Trophoblast cell (in vitro differentiated cells and primary cell): ENCODE measurements around the gene CCDC61.

ENCODE experiments used
- DNase-seq, 2 donors: peaks; one replicate each; pipeline ENCODE4 v3.0.0-alpha.2; 2016
- H2AFZ ChIP-seq: 2 replicates; pipeline ENCODE4 v1.6.1; 2013; ENCODE audit warnings: low read length, moderate library complexity, mild to moderate bottlenecking; ENCODE audit not compliant: insufficient read depth, poor library complexity
- H2AK5ac ChIP-seq: 2 replicates; pipeline ENCODE4 v1.6.1; 2013; ENCODE audit warnings: mild to moderate bottlenecking, low read length
- H2BK120ac ChIP-seq: 2 replicates; pipeline ENCODE4 v1.6.1; 2013; ENCODE audit warnings: low read length, mild to moderate bottlenecking, moderate library complexity; ENCODE audit not compliant: insufficient read depth, poor library complexity
- H2BK12ac ChIP-seq: 2 replicates; pipeline ENCODE4 v1.6.1; 2013; ENCODE audit warnings: mild to moderate bottlenecking, low read length, moderate library complexity
- H2BK5ac ChIP-seq: 2 replicates; pipeline ENCODE4 v1.6.1; 2013; ENCODE audit warnings: low read length, low read depth, moderate library complexity, mild to moderate bottlenecking; ENCODE audit not compliant: poor library complexity
- H3K14ac ChIP-seq: 2 replicates; pipeline ENCODE4 v1.6.1; 2013; ENCODE audit warnings: mild to moderate bottlenecking, low read length
- H3K18ac ChIP-seq: 2 replicates; pipeline ENCODE4 v1.6.1; 2013; ENCODE audit warnings: mild to moderate bottlenecking, low read length
- H3K23ac ChIP-seq: 2 replicates; pipeline ENCODE4 v1.6.1; 2013; ENCODE audit warnings: low read length
- H3K27ac ChIP-seq: 2 replicates; pipeline ENCODE4 v1.5.1; 2013; ENCODE audit warnings: low read depth, mild to moderate bottlenecking, inconsistent platforms, low read length, moderate library complexity
- H3K27me3 ChIP-seq: 2 replicates; pipeline ENCODE4 v1.6.1; 2013; ENCODE audit warnings: inconsistent platforms, mild to moderate bottlenecking, low read length, moderate library complexity; ENCODE audit not compliant: insufficient read depth
- H3K36me3 ChIP-seq, 2 experiments: 1 replicate in 1 of 2; 2 replicates in 1 of 2; pipeline ENCODE4 v1.6.1; 2013; ENCODE audit warnings: low read length in 2 of 2, mild to moderate bottlenecking in 2 of 2, moderate library complexity in 1 of 2; ENCODE audit not compliant: insufficient read depth in 2 of 2, control insufficient read depth in 1 of 2
- H3K4ac ChIP-seq: 2 replicates; pipeline ENCODE4 v1.6.1; 2013; ENCODE audit warnings: low read depth, mild to moderate bottlenecking, low read length, moderate library complexity
- H3K4me1 ChIP-seq, 2 experiments: 1 replicate in 1 of 2; 2 replicates in 1 of 2; pipeline ENCODE4 v1.6.1; 2013; ENCODE audit warnings: low read length in 2 of 2, mild to moderate bottlenecking in 2 of 2, moderate library complexity in 1 of 2; ENCODE audit not compliant: insufficient read depth in 2 of 2, control insufficient read depth in 1 of 2
- H3K4me2 ChIP-seq: 2 replicates; pipeline ENCODE4 v1.6.1; 2013; ENCODE audit warnings: inconsistent platforms, mild to moderate bottlenecking, low read length, moderate library complexity
- H3K4me3 ChIP-seq: 2 replicates; pipeline ENCODE4 v1.5.1; 2013; ENCODE audit warnings: mild to moderate bottlenecking, low read depth, low read length, inconsistent platforms
- H3K79me1 ChIP-seq: one replicate; pipeline ENCODE4 v1.6.1; 2013; ENCODE audit warnings: low read length
- H3K79me2 ChIP-seq: 2 replicates; pipeline ENCODE4 v1.6.1; 2013; ENCODE audit warnings: low read length, mild to moderate bottlenecking; ENCODE audit not compliant: control insufficient read depth, insufficient read depth, poor library complexity
- H3K9ac ChIP-seq: 2 replicates; pipeline ENCODE4 v1.6.1; 2013; ENCODE audit warnings: mild to moderate bottlenecking, low read length
- H3K9me3 ChIP-seq: 2 replicates; pipeline ENCODE4 v1.6.1; 2013; ENCODE audit warnings: low read depth, mild to moderate bottlenecking, control low read depth, inconsistent platforms, low read length; ENCODE audit not compliant: insufficient read depth
- H4K12ac ChIP-seq: 2 replicates; pipeline ENCODE4 v1.6.1; 2013; ENCODE audit warnings: low read depth, mild to moderate bottlenecking, low read length, moderate library complexity
- H4K8ac ChIP-seq: 2 replicates; pipeline ENCODE4 v1.6.1; 2013; ENCODE audit warnings: low read depth, mild to moderate bottlenecking, low read length, moderate library complexity
- H4K91ac ChIP-seq: one replicate; pipeline ENCODE4 v1.6.1; 2013; ENCODE audit warnings: low read depth, mild to moderate bottlenecking, low read length, moderate library complexity
- WGBS: extraction: QIAGEN DNeasy Blood & Tissue Kit; methylation state at CpG from one replicate; pipeline ENCODE4 v1.1.7; 2013; ENCODE audit warnings: missing lambda C conversion rate; ENCODE audit not compliant: insufficient read length, insufficient coverage; ENCODE audit errors: extremely low coverage; 5-methylcytosine and 5-hydroxymethylcytosine counted together

CCDC61 gene

GRCh38 chr19:46030812-46031550 lies 35.7 kb downstream of the CCDC61 start:
- no peak overlapping the region for H3K4ac ChIP-seq
- no peak overlapping the region for H2BK5ac ChIP-seq
- H3K14ac ChIP-seq: no peak overlapping the region
- no peaks in the 10 kb centered on the region for H3K79me2 ChIP-seq
- H4K8ac ChIP-seq: no peak overlapping the region
- no peaks in the 10 kb centered on the region for H3K36me3 ChIP-seq
- H3K79me1 ChIP-seq: no peaks in the 10 kb centered on the region
- H2BK120ac ChIP-seq: no peak overlapping the region
- H2AK5ac ChIP-seq: no peak overlapping the region
- peaks cover 2% of the 10 kb centered on the region for H3K9me3 ChIP-seq
- no peak overlapping the region for H3K23ac ChIP-seq
- H3K9ac ChIP-seq: no peak overlapping the region
- no peak for DNase-seq
- no CpG with 5 or more reads among the region's 12 CpGs for WGBS
- no peak overlapping the region for H4K91ac ChIP-seq
- no peak overlapping the region for H2BK12ac ChIP-seq
- H3K4me3 ChIP-seq: no peak overlapping the region
- H2AFZ ChIP-seq: no peak overlapping the region
- no peaks in the 10 kb centered on the region for H3K4me1 ChIP-seq
- H3K27me3 ChIP-seq: no peaks in the 10 kb centered on the region
- H3K27ac ChIP-seq: no peak overlapping the region
- no peak overlapping the region for H3K18ac ChIP-seq
- no peak overlapping the region for H3K4me2 ChIP-seq
- H4K12ac ChIP-seq: no peak overlapping the region

GRCh38 chr19:46031781-46032596 lies 36.7 kb downstream of the CCDC61 start:
- no peak overlapping the region for H3K27ac ChIP-seq
- H2BK120ac ChIP-seq: no peak overlapping the region
- no peak overlapping the region for H2AK5ac ChIP-seq
- H3K4me1 ChIP-seq: no peaks in the 10 kb centered on the region
- no peak overlapping the region for H3K4me2 ChIP-seq
- H3K79me2 ChIP-seq: no peaks in the 10 kb centered on the region
- no peak for DNase-seq
- H3K27me3 ChIP-seq: peaks cover 2% of the 10 kb centered on the region
- H2AFZ ChIP-seq: no peak overlapping the region
- no peak overlapping the region for H4K91ac ChIP-seq
- H4K12ac ChIP-seq: no peak overlapping the region
- H2BK5ac ChIP-seq: no peak overlapping the region
- WGBS: no CpG with 5 or more reads among the region's 5 CpGs
- H3K14ac ChIP-seq: no peak overlapping the region
- H2BK12ac ChIP-seq: no peak overlapping the region
- H3K18ac ChIP-seq: no peak overlapping the region
- no peak overlapping the region for H3K4ac ChIP-seq
- no peaks in the 10 kb centered on the region for H3K79me1 ChIP-seq
- H4K8ac ChIP-seq: no peak overlapping the region
- no peaks in the 10 kb centered on the region for H3K36me3 ChIP-seq
- no peak overlapping the region for H3K4me3 ChIP-seq
- no peak overlapping the region for H3K9ac ChIP-seq
- H3K23ac ChIP-seq: no peak overlapping the region
- H3K9me3 ChIP-seq: peaks cover 6% of the 10 kb centered on the region

GRCh38 chr19:46032597-46033025 lies 37.3 kb downstream of the CCDC61 start:
- H3K4ac ChIP-seq: no peak overlapping the region
- H4K91ac ChIP-seq: no peak overlapping the region
- no peak overlapping the region for H3K9ac ChIP-seq
- no peak overlapping the region for H2AK5ac ChIP-seq
- H4K8ac ChIP-seq: no peak overlapping the region
- no peak for DNase-seq
- H3K23ac ChIP-seq: no peak overlapping the region
- H2BK120ac ChIP-seq: no peak overlapping the region
- H3K9me3 ChIP-seq: peaks cover 6% of the 10 kb centered on the region
- no peaks in the 10 kb centered on the region for H3K4me1 ChIP-seq
- H3K4me2 ChIP-seq: no peak overlapping the region
- peaks cover 2% of the 10 kb centered on the region for H3K27me3 ChIP-seq
- no peaks in the 10 kb centered on the region for H3K36me3 ChIP-seq
- H3K14ac ChIP-seq: no peak overlapping the region
- H2BK12ac ChIP-seq: no peak overlapping the region
- WGBS: no CpG with 5 or more reads among the region's 3 CpGs
- no peak overlapping the region for H3K18ac ChIP-seq
- H3K79me2 ChIP-seq: no peaks in the 10 kb centered on the region
- no peak overlapping the region for H2AFZ ChIP-seq
- no peak overlapping the region for H3K27ac ChIP-seq
- no peak overlapping the region for H3K4me3 ChIP-seq
- H2BK5ac ChIP-seq: no peak overlapping the region
- no peaks in the 10 kb centered on the region for H3K79me1 ChIP-seq
- H4K12ac ChIP-seq: no peak overlapping the region

DNA sequence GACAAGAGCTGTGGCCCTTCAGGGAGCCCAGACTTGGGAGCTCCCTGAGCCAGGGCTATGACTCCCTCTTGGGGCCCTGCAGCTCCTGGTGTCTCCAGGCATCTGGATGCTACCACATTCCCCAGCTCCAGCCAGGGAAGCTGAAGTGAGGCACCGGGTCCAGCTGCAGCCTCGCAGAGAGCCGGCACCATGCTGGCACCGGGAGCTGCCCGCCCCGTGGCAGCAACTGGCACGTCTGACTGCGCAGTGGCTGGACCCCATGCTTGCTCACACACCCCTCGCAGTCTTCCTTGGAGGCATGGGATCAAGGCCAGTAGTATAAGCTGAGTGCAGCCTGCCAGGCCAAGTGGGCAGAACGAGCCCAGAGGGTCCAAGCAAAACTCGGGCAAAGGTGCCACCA lies 38.1 kb downstream of the CCDC61 start:
- no peak overlapping the region for H2AK5ac ChIP-seq
- no peaks in the 10 kb centered on the region for H3K36me3 ChIP-seq
- H4K12ac ChIP-seq: no peak overlapping the region
- H4K8ac ChIP-seq: no peak overlapping the region
- H3K4me1 ChIP-seq: no peaks in the 10 kb centered on the region
- no peak overlapping the region for H2BK12ac ChIP-seq
- H3K18ac ChIP-seq: no peak overlapping the region
- H3K27ac ChIP-seq: no peak overlapping the region
- H3K14ac ChIP-seq: no peak overlapping the region
- H3K79me2 ChIP-seq: no peaks in the 10 kb centered on the region
- H3K79me1 ChIP-seq: no peaks in the 10 kb centered on the region
- H3K4ac ChIP-seq: no peak overlapping the region
- WGBS: no CpG with 5 or more reads among the region's 11 CpGs
- H3K9me3 ChIP-seq: peaks cover 6% of the 10 kb centered on the region
- no peak overlapping the region for H3K4me2 ChIP-seq
- no peak for DNase-seq
- H3K9ac ChIP-seq: no peak overlapping the region
- no peak overlapping the region for H2BK5ac ChIP-seq
- H3K27me3 ChIP-seq: peaks cover 2% of the 10 kb centered on the region
- no peak overlapping the region for H3K4me3 ChIP-seq
- H3K23ac ChIP-seq: no peak overlapping the region
- H4K91ac ChIP-seq: no peak overlapping the region
- no peak overlapping the region for H2AFZ ChIP-seq
- H2BK120ac ChIP-seq: no peak overlapping the region
